Measurements from ENCODE around the gene SH3RF1.
"Not testable (repeated sequence)": the region's sequence is repeated elsewhere in the genome, so short reads cannot be mapped to it uniquely, and the experiment has no call there.

Gene SH3RF1

DNA sequence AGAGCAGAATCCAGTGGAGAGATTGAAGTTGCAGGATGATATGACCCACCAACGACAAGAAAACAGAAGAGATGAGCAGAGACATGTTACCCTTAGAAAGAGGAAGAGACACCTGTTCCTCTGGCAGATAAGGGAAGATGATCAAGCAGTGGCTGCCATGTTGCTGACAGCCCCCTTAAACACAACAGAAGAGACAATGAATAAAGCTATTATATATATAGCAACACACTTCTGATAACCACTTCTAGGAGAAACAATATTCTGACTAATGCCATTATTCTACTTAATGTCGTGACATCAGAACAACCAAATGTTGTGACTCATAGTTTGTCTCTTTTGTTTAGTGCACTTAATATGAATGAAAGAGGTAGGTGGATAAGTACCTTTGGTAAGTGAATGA lies 44.9 kb downstream of the SH3RF1 start:
- DNase-seq (ENCODE audit: low spot score), result no peak

GRCh38 chr4:169225058-169225751 lies 45.6 kb downstream of the SH3RF1 start:
- DNase-seq (ENCODE audit: low spot score), result peak; percentile 77

DNA sequence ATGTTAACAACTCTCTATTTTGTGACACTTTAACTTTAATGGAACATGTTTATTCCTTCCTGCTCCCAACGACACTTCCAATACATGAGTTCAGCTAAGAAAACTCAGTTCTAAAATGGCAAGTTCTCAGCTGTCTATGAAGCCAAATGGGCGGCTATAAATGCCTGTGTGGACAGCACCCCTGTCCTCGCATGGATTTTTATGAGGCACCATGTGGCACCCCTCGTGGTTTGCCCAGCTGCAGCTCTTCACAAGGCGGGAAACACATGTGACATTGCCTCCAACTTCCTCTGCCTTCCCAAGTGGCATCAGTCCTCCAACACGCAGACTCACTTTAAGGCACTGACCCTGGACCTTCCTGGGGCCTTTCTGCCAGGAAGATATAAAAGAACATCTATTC lies 48.0 kb downstream of the SH3RF1 start:
- DNase-seq (ENCODE audit: low spot score), result no peak

DNA sequence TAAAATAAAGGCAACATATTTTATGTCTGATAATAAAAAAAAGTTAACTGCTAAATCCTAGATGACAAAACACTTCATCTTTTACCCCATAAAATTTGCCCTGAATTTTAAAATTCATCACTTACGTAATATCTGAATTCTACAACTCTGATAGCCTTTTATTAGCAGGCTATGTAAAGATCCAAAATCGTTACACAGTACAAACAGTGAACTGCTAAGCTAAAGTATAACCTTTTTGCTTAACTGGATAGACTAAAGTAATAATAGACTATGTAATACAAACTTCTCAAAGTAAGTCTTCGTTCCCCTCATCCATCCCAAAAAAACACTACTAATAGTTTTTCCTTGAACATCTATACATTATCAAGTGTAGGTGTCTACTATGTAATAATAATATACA lies 49.1 kb downstream of the SH3RF1 start:
- no peak for DNase-seq (ENCODE audit: low spot score)

DNA sequence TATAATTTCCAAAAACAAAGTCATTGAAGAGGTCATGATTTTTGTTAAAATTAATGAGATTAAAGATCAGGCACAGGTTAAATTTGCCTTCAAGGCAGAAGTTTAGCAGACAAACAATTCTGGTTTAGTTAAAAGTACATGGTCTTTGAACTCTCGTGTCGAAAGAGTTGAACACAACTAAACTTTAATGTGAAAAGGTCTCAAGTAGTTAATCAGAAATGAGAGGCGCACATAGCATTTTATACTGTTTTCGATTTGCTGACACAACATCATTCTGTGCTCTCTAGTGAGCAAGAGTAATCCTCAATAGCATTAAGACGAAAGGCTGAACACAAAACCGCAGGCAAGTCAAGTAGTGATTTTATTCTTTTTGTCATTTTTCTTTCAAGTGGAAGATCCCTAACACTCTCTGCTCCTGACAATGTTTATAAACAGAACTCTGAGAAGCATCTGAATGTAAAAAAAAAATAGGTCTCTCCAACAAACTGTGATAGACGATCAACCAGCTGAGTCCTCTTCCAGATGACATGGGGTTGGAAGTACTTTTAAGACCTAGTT lies 49.8 kb downstream of the SH3RF1 start:
- no peak for DNase-seq (ENCODE audit: low spot score)

DNA sequence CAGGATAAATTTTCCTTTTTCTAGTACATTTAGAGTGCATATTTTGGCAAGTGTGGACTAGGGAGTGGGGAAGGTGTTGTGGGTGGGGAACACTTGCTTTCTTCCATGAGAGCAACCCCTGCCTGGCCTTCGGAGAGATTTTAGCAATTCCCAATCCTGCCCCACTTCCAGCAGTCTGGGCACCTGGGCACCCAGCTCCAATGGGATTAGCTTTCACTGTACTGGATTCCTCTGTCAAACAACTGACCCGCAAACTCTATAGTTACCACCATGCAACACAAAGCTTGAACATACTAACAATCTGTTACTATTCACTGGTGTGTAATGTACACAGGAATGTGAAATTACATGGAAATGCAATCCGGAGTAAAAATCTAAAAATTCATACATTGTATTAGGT lies 50.3 kb downstream of the SH3RF1 start:
- no peak for DNase-seq (ENCODE audit: low spot score)

DNA sequence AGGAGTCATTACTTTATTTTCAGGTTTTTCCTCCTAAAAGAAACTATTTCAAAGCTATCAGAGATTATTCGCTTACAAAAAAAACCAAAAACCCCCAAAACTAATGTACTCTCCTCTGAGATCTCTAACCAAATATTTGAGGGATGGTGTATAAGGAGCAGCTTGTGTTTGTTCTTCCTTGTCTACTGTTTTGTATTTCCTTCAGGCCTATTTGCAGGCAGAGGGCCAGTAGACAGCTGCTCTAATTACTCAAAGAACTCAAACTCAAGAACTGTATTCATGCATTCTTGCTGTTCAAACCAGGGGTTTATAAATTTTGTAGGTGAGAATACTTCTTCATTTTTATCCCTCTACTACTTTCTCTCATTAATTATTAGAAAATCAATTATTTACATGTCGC lies 51.3 kb downstream of the SH3RF1 start:
- DNase-seq (ENCODE audit: low spot score), result no peak

GRCh38 chr4:169215656-169216055 lies 55.1 kb downstream of the SH3RF1 start:
- DNase-seq (ENCODE audit: low spot score), result no peak

- DNase-seq (ENCODE audit: low spot score), result no peak
Observed at GRCh38 chr4:169212981-169213380, 57.8 kb downstream of the SH3RF1 start.

- no peak for DNase-seq (ENCODE audit: low spot score)
Observed at GRCh38 chr4:169210504-169211118, 60.1 kb downstream of the SH3RF1 start.

GRCh38 chr4:169209388-169209883 lies 61.3 kb downstream of the SH3RF1 start:
- no peak for DNase-seq (ENCODE audit: low spot score)

GRCh38 chr4:169208516-169208915 lies 62.2 kb downstream of the SH3RF1 start:
- no peak for DNase-seq (ENCODE audit: low spot score)

DNA sequence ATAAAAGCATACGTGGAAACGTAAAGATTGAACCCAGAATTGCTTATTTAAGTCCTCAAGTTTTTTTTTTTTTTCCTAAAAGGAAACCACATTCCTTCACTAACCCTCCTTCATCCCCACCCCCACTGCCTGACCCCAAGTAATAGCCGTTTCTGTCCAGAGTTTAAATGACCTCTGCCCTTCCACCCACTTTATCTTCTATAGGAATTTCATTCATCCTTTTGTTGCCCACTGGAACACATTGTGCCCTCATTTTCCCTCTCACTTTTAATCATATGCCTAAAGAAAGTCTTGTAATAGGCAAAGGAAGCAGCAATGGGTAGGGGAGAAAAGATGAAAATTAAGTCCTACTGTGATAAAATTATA lies 62.7 kb downstream of the SH3RF1 start:
- no peak for DNase-seq (ENCODE audit: low spot score)

GRCh38 chr4:169207436-169208089 lies 63.2 kb downstream of the SH3RF1 start:
- no peak for DNase-seq (ENCODE audit: low spot score)

GRCh38 chr4:169205744-169206080 lies 65.0 kb downstream of the SH3RF1 start:
- no peak for DNase-seq (ENCODE audit: low spot score)

GRCh38 chr4:169205075-169205743 lies 65.5 kb downstream of the SH3RF1 start:
- no peak for DNase-seq (ENCODE audit: low spot score)

DNA sequence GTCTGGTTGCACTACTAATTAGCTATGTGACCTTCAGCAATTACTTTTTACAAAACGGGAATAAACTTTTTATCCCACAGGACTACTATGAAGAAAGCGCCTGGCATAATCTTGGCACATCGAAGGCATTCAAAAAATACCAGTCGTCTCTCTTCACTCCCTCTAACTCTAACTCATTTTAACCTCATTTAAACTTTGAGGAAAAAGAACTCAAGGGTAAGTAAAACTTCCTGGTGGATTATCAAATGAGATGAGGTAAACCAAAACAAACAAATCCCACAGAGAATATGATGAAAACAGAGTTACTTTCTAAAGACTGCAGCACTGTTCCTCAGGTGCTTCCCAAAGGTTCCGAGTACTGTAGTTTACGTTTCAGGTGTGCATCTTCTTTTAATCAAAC lies 66.9 kb downstream of the SH3RF1 start:
- DNase-seq (ENCODE audit: low spot score), result no peak

DNA sequence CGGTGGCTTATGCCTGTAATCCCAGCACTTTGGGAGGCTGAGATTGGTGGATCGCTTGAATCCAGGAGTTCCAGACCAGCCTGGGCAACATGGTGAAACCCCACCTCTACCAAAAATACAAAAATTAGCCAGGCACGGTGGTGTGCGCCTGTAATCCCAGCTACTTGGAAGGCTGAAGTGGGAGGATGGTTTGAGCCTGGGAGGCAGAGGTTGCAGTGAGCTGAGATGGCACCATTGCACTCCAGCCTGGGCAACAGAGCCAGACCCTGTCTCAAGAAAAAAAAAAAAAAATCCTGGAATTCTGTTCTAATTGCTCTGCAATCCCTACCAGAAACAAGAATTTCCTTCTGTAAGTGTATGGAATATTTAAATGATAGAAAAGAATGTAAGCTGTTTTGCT lies 67.5 kb downstream of the SH3RF1 start:
- DNase-seq (ENCODE audit: low spot score), result not testable (repeated sequence)

GRCh38 chr4:169202878-169203277 lies 67.9 kb downstream of the SH3RF1 start:
- no peak for DNase-seq (ENCODE audit: low spot score)

DNA sequence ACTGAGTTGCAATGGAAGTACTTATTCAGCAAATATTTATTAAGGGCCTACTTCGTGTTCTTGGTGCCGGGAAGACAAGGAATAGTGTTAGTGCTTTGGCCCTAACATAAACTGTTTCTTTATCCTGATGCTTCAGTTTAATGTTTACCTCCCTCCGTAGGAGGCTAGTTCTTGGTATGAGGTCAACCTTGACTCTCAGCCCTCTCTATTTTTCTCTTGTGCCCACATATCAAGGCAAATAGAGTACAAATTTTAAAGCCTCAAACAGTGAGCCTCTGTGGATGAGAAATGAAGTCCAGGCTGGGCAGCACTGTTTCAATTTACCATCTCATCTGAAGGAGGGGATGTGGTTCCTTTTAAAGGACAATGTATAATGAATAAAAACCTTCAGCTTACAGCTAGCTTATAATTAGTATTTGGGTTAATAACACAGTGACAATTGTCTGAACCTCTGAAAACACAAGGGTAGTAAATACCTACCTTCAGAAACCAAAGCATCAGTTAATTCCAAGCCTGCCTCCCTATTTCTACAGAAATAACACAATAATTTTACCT lies 68.5 kb downstream of the SH3RF1 start:
- no peak for DNase-seq (ENCODE audit: low spot score)

DNA sequence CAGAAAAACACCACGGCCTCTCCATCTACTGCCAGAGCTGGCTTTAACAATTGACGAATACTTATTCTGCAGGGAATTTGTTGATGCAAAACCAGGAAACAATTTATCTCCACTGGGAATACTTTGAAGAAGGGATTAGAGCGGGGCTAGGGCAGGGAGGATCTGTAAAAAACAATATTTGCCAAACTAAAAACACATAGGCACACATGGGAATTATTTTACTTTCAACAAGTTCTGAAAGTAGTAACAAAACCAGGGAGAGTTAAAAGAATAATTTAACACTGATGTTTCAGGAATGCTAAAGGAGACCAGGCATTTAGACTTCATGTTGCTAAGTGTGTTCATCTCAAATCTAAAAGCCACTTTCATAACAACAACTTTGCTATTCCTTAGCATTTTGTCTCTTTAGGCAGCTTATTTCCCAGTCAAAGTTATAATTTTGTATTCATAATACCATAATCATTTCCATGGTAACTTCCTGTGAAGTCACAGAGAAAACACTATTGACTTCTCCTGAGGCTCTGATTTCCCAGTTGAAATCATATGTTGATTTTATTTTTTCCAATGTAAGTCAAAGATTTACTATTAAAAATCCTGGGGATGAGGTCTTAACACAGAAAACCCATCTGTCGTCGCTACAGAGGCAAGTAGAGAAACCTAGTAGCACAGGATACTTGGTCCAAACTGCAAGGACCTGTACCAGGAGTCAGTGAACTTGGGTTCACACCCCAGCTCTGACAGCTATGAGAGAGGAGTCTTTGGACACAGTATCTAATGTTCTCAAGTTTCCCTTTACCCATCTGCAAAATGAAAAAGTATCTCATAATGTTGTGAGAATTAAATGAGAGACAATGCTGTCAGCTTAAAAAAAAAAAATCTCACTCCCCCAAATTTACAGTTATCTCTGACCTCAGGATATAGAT lies 69.3 kb downstream of the SH3RF1 start:
- DNase-seq (ENCODE audit: low spot score), result peak; percentile 18

Data from AG20443 (cell line).